Measurements from ENCODE around the gene UQCRHL.

DNA sequence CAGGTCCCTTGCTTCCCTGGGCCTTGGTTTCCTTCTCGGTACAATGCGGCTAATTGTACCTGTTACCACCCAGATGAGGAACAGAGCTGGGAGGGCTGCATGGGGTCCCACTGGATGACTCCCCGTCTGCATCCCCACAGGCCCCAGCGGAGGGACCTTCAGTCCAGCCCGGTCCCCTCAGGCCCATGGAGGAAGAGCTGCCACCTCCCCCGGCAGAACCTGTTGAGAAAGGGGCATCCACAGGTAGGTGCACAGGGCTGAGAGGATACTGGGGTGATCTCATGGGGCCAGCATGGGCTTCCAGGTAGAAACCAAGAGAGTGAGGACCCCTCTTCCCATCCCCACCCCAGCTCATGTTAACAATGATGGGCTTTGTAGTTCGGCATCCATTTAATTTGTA, 39.1 kb downstream of the UQCRHL start:
- TF ChIP-seq, protein P1, sequence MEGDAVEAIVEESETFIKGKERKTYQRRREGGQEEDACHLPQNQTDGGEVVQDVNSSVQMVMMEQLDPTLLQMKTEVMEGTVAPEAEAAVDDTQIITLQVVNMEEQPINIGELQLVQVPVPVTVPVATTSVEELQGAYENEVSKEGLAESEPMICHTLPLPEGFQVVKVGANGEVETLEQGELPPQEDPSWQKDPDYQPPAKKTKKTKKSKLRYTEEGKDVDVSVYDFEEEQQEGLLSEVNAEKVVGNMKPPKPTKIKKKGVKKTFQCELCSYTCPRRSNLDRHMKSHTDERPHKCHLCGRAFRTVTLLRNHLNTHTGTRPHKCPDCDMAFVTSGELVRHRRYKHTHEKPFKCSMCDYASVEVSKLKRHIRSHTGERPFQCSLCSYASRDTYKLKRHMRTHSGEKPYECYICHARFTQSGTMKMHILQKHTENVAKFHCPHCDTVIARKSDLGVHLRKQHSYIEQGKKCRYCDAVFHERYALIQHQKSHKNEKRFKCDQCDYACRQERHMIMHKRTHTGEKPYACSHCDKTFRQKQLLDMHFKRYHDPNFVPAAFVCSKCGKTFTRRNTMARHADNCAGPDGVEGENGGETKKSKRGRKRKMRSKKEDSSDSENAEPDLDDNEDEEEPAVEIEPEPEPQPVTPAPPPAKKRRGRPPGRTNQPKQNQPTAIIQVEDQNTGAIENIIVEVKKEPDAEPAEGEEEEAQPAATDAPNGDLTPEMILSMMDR (IDR thresholded peaks at IDR 0.05) = no peak
- TF ChIP-seq POLR2A (IDR thresholded peaks at IDR 0.05) = no peak
